ENCODE measurements around the gene SLC22A7. TPM values are rescaled to one million over a fixed set of nuclear protein-coding genes. Genes with fewer than 3 reads are reported as not detected.

The SLC22A7 gene
- total RNA-seq, 2 experiments from 2014 or later = not detected

DNA sequence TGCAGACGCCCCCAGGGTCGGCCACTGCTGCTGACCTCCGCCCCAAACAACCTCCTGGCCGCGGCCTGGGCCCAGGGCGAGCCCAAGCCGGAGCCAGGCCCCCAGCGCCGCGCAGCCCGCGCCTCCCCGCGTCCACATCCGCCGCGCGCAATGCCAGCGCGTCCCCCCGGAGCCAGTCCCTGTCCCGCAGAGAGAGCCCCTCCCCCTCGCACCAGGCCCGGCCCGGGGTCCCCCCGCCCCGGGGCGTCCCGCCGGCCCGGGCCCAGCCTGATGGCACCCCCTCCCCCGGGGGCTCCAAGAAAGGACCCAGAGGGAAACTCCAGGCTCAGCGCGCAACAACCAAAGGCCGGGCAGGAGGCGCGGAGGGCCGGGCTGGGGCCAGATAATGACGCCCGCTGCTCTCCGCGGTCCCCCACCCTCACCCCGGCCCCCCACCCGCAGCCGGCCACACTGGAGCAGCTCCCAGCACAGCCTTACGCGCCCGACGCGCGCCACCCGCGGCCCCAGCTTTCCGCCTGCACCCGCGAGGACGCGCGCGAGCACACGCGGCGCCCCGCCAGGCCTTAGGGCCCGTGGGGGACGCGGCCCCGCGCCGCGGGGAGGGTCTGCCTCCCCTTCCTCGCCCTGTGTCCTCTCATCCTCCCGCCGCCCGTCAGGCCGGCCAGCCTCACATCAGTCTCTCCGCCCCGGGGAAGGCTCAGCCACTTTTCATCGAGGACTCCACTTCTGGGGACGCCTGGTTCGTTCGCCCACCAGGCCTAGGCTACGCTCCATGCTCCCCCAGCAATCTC is 12.9 kb upstream of the SLC22A7 start:
- ATAC-seq = no peak
- intact Hi-C loops (cut with micrococcal nuclease) = no loop called here
- ChIA-PET POLR2A (no interaction called here), CTCF (no interaction called here)
- no peak overlapping the region for H3K27ac Mint-ChIP-seq
- H3K4me3 Mint-ChIP-seq = no peak overlapping the region
- DNase-seq = no peak
- H3K4me1 Mint-ChIP-seq (ENCODE audit: low read depth) = no peaks in the 10 kb centered on the region
- peaks cover 28% of the 10 kb centered on the region for H3K27me3 Mint-ChIP-seq
- H3K36me3 Mint-ChIP-seq (ENCODE audit: low read depth) = no peaks in the 10 kb centered on the region
- TF ChIP-seq, protein P1, sequence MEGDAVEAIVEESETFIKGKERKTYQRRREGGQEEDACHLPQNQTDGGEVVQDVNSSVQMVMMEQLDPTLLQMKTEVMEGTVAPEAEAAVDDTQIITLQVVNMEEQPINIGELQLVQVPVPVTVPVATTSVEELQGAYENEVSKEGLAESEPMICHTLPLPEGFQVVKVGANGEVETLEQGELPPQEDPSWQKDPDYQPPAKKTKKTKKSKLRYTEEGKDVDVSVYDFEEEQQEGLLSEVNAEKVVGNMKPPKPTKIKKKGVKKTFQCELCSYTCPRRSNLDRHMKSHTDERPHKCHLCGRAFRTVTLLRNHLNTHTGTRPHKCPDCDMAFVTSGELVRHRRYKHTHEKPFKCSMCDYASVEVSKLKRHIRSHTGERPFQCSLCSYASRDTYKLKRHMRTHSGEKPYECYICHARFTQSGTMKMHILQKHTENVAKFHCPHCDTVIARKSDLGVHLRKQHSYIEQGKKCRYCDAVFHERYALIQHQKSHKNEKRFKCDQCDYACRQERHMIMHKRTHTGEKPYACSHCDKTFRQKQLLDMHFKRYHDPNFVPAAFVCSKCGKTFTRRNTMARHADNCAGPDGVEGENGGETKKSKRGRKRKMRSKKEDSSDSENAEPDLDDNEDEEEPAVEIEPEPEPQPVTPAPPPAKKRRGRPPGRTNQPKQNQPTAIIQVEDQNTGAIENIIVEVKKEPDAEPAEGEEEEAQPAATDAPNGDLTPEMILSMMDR (IDR thresholded peaks at IDR 0.05) = no peak
- H3K9me3 Mint-ChIP-seq = no peaks in the 10 kb centered on the region

- DNase-seq (no peak), ATAC-seq (no peak)
- Mint-ChIP-seq H3K36me3 (ENCODE audit: low read depth) (no peaks in the 10 kb centered on the region), H3K9me3 (no peaks in the 10 kb centered on the region), H3K4me3 (no peak overlapping the region), H3K4me1 (ENCODE audit: low read depth) (no peaks in the 10 kb centered on the region), H3K27me3 (peaks cover 24% of the 10 kb centered on the region), H3K27ac (no peak overlapping the region)
- ChIA-PET CTCF (no interaction called here), POLR2A (interaction anchor here (0.6 kb wide), 1 partner anchor 195 kb away, joined by 3 read pairs; no protein-coding TSS in a partner anchor)
- TF ChIP-seq, protein P1 (IDR thresholded peaks at IDR 0.05) = no peak
- intact Hi-C loops (cut with micrococcal nuclease) = no loop called here
These were observed 12.2 kb upstream of the SLC22A7 start for GRCh38 chr6:43285832-43286231.

DNA sequence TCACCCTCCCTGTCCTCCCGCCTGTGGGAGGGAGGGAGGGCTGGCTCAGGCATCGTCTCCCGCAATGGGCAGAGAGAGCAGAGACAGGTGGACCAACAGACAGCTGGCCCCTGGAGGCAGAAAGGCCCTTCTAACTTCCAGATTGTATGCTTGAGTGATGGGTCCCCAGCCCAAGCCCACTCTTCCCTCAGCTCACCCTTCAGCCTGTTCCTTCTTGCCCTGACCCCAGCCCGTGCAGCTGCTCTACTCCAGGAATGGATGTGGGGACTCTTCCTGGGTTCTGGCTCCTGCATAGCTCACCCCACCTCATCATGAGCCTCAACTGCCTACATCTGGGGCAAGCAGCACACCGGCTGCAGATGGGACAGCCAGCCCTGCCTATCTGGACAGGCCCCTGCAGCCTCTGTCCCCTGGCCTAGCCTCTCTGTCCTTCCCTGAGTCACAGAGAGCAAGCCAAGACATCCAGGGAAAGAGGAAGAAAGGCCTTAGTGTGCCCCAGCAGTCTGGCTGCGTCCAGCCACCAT is 11.5 kb upstream of the SLC22A7 start:
- Mint-ChIP-seq H3K4me1 (ENCODE audit: low read depth) (no peaks in the 10 kb centered on the region), H3K27ac (no peak overlapping the region), H3K36me3 (ENCODE audit: low read depth) (no peaks in the 10 kb centered on the region), H3K9me3 (no peaks in the 10 kb centered on the region), H3K4me3 (no peak overlapping the region), H3K27me3 (peaks cover 22% of the 10 kb centered on the region)
- ATAC-seq (no peak), DNase-seq (no peak)
- ChIA-PET POLR2A (interaction anchor here (0.6 kb wide), 1 partner anchor 194 kb away, joined by 3 read pairs; no protein-coding TSS in a partner anchor), CTCF (no interaction called here)
- intact Hi-C loops (cut with micrococcal nuclease) = no loop called here
- TF ChIP-seq, protein P1 (IDR thresholded peaks at IDR 0.05) = no peak

DNA sequence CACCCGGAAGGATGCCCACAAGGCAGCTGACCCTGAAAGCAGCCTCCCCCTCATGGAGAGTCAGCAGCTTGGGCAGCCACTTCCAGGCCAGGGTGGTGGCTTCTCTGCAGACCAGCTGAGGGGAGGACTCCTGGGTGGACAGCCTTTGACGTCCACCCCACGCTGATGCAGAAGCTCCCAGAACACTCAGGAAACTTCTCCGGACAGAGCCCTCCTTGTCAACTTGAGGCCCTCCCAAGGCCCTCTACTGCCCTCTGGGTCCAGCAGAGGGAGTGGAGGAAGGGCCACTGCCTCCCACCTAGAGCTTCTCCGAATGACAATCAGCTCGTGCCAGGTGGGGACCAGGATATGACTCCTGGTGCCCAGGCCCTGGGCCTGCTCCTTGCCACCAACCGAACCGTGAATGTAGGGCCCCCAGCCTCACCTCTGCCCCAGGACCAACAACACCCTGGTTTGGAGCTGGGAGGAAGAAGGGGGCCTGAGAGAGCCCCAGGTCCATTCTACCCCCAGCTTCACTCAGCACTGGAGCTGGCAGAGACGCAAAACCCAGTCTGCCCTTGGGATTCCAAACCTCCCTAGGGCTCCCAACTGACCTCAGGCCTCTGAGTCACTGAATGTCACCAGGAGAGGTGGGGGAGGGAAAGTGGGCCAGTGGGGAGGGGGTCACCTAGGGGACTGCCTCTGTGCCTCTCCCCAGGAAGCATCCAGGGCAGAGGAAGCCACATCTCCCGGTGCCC is 10.9 kb upstream of the SLC22A7 start:
- intact Hi-C loops (cut with micrococcal nuclease) = no loop called here
- ATAC-seq (no peak), DNase-seq (no peak)
- H3K27me3 Mint-ChIP-seq = peaks cover 21% of the 10 kb centered on the region
- POLR2A ChIA-PET = interaction anchor here (0.6 kb wide), 1 partner anchor 73 kb away, joined by 3 read pairs; no protein-coding TSS in a partner anchor
- TF ChIP-seq, protein P1 (IDR thresholded peaks at IDR 0.05) = no peak
- H3K9me3 Mint-ChIP-seq = no peaks in the 10 kb centered on the region
- no peaks in the 10 kb centered on the region for H3K36me3 Mint-ChIP-seq (ENCODE audit: low read depth)
- H3K4me3 Mint-ChIP-seq = no peak overlapping the region
- no peaks in the 10 kb centered on the region for H3K4me1 Mint-ChIP-seq (ENCODE audit: low read depth)
- CTCF ChIA-PET = no interaction called here
- H3K27ac Mint-ChIP-seq = no peak overlapping the region
